Endothelial cell of umbilical vein (primary cell): Measurements from ENCODE around the gene RAB14.

Source experiments
- CTCF ChIP-seq, 2 donors: IDR thresholded peaks; 1 replicate in 1 of 2; 2 replicates in 1 of 2; pipeline ENCODE4 v1.5.1; 2011; ENCODE audit warnings: low read length in 2 of 2, mild to moderate bottlenecking in 2 of 2, moderate library complexity in 2 of 2, control low read depth in 1 of 2, inconsistent platforms in 1 of 2, low read depth in 1 of 2; ENCODE audit not compliant: insufficient read depth in 1 of 2; ENCODE audit errors: extremely low read depth in 1 of 2
- EZH2 ChIP-seq: IDR thresholded peaks from 2 replicates; pipeline ENCODE4 v1.6.1; 2012; ENCODE audit warnings: borderline replicate concordance, low read depth, mild to moderate bottlenecking, moderate library complexity, low read length, inconsistent platforms; ENCODE audit not compliant: severe bottlenecking
- FOS ChIP-seq: IDR thresholded peaks from 2 replicates; pipeline ENCODE4 v1.6.1; 2011; ENCODE audit warnings: mild to moderate bottlenecking, low read length, moderate library complexity, borderline replicate concordance; ENCODE audit not compliant: insufficient read depth
- JUN ChIP-seq: IDR thresholded peaks from 2 replicates; pipeline ENCODE4 v1.6.1; 2011; ENCODE audit warnings: borderline replicate concordance, low read depth; ENCODE audit not compliant: insufficient read length, insufficient read depth
- MAX ChIP-seq: IDR thresholded peaks from 2 replicates; pipeline ENCODE4 v1.6.1; 2011; ENCODE audit not compliant: insufficient read depth, insufficient read length
- MYC ChIP-seq: IDR thresholded peaks from one replicate; pipeline ENCODE4 v1.6.1; 2011; ENCODE audit warnings: mild to moderate bottlenecking, low read depth, low read length
- POLR2A ChIP-seq: IDR thresholded peaks from 2 replicates; pipeline ENCODE4 v1.6.1; 2012; ENCODE audit warnings: low read depth, mild to moderate bottlenecking, control low read depth, low read length
- POLR2AphosphoS5 ChIP-seq: IDR thresholded peaks from 2 replicates; pipeline ENCODE4 v1.6.1; 2012; ENCODE audit warnings: low read depth, mild to moderate bottlenecking, control low read depth, low read length, moderate library complexity; ENCODE audit not compliant: insufficient read depth

DNA sequence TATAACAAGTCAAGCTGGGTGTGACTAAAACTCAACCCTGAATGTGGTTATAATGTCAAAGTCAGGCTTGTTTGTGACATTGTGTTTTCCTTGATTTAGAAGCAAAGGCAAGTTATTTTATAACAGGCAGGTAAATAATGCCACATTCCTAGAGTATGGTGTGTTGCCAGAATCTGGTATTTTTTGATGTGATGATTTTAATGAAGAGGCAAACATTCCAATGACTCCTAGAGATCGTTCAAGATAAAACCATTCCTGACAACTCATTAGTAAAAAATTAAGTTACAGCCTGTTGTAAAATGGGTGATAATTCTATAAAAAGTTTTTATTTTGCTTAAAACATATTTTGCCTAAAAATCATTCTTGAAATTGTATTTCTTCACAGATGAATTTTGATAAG lies 60.0 kb downstream of the RAB14 start:
- TF ChIP-seq POLR2A (no peak), EZH2 (no peak), POLR2AphosphoS5 (no peak), CTCF (IDR thresholded peaks at IDR 0.05; ENCODE audit: extremely low read depth in 1 of 2, insufficient read depth in 1 of 2, low read depth in 1 of 2, low read length in 2 of 2) (no peak), JUN (no peak), MYC (no peak), MAX (no peak), FOS (no peak)
